Transverse colon (tissue), 4 donors: ENCODE results near the gene JOSD1. TPM values are rescaled to one million over a fixed set of nuclear protein-coding genes. Genes with fewer than 3 reads are reported as not detected.

Experiments used
- DNase-seq: peaks from one replicate; pipeline ENCODE4 v3.0.0-alpha.2; 2019
- H3K27ac ChIP-seq, 4 donors: fragments of 200-600 bp; sonication (generic); 2 replicates each; pipeline ENCODE4 v1.5.1; 2016 to 2018; ENCODE audit warnings: inconsistent platforms in 4 of 4
- H3K27me3 ChIP-seq: fragments of 200-600 bp; sonication (generic); 2 replicates; pipeline ENCODE4 v1.5.1; 2017; ENCODE audit warnings: inconsistent platforms
- H3K36me3 ChIP-seq, 4 donors: fragments of 200-600 bp; sonication (generic); 2 replicates each; pipeline ENCODE4 v1.5.1; 2017 to 2019; ENCODE audit warnings: inconsistent platforms in 4 of 4
- H3K4me1 ChIP-seq, 4 donors: fragments of 200-600 bp; sonication (generic); 2 replicates each; pipeline ENCODE4 v1.5.1; 2017 to 2020; ENCODE audit warnings: inconsistent platforms in 4 of 4
- H3K4me3 ChIP-seq, 4 donors: fragments of 200-600 bp; sonication (generic); 1 replicate in 1 of 4; 2 replicates in 3 of 4; pipeline versions ENCODE4 v1.5.1 to v1.6.1; 2017 to 2019; ENCODE audit warnings: inconsistent platforms in 4 of 4
- H3K9me3 ChIP-seq, 2 donors: fragments of 200-600 bp; sonication (generic); 2 replicates each; pipeline ENCODE4 v1.5.1; 2017 to 2019; ENCODE audit warnings: inconsistent platforms in 2 of 2
- CTCF ChIP-seq, 5 experiments: fragments of 200-600 bp in 3 of 5; fragments of 450-650 bp in 2 of 5; sonication (generic) in 3 of 5; IDR thresholded peaks; 1 replicate in 2 of 5; 2 replicates in 3 of 5; pipeline ENCODE4 v1.5.1; 2016 to 2017; ENCODE audit warnings: antibody characterized with exemption in 5 of 5, inconsistent platforms in 3 of 5, mild to moderate bottlenecking in 2 of 5, moderate library complexity in 1 of 5
- EP300 ChIP-seq: sonication (generic); formaldehyde crosslinking; IDR thresholded peaks from one replicate; pipeline ENCODE4 v1.6.1; 2017; ENCODE audit warnings: antibody characterized with exemption, low read depth
- POLR2A ChIP-seq: fragments of 450-650 bp; IDR thresholded peaks from one replicate; pipeline ENCODE4 v1.6.1; 2016; ENCODE audit warnings: antibody characterized with exemption, mild to moderate bottlenecking, moderate library complexity
- POLR2AphosphoS5 ChIP-seq, 3 donors: sonication (generic); formaldehyde crosslinking; IDR thresholded peaks; one replicate each; pipeline ENCODE4 v1.6.1; 2016; ENCODE audit warnings: antibody characterized with exemption in 3 of 3
- WGBS, 2 donors: methylation state at CpG; one replicate each; pipeline ENCODE4 v1.1.5; 2018; ENCODE audit warnings: low coverage in 1 of 2; 5-methylcytosine and 5-hydroxymethylcytosine counted together
- in situ Hi-C, 4 donors: fragments of 200-750 bp; cut with MboI; loops; one replicate each; pipeline versions ENCODE4 v1.15.0 to v1.15.1; 2017; ENCODE audit warnings: low sequenced_read_pairs in 3 of 4, low pct_ligation_motif_present in 1 of 4, low pct_unique_long_range_greater_than_20kb in 1 of 4
- intact Hi-C: fragments of 100-400 bp; cut with DNase I; formaldehyde crosslinking; loops from one replicate; pipeline ENCODE4 v1.15.1; 2023; ENCODE audit warnings: low total_unique reads
- total RNA-seq, 4 donors: library from RNA; depleted of rRNA; stranded (reverse); fragments of >200 nt; gene quantifications; one replicate each; pipeline ENCODE4 v1.1.0, GENCODE V29; 2016

The JOSD1 gene
- total RNA-seq, 4 donors from 2014 or later, result 34.6 to 189 (median 138) TPM

- peaks cover 0 to 74% (median 41%) of the 10 kb centered on the region in 4 donors for H3K36me3 ChIP-seq
- intact Hi-C loops, result no loop called here
- WGBS, 2 donors, result 95% methylated on average over 8 of the region's 18 CpGs; no CpG with 5 or more reads in 1 of the 2 donors
These were observed 37.8 kb upstream of the JOSD1 start for GRCh38 chr22:38738475-38739070.

GRCh38 chr22:38737302-38738060 lies 36.7 kb upstream of the JOSD1 start:
- H3K9me3 ChIP-seq, result no peaks in the 10 kb centered on the region
- H3K27me3 ChIP-seq, result no peaks in the 10 kb centered on the region
- TF ChIP-seq POLR2A, result no peak
- TF ChIP-seq EP300, result no peak
- TF ChIP-seq CTCF (IDR thresholded peaks at IDR 0.05), result no peak
- no peak for TF ChIP-seq POLR2AphosphoS5 (IDR thresholded peaks at IDR 0.05)
- no peak overlapping the region for H3K4me3 ChIP-seq
- H3K27ac ChIP-seq, result no peak overlapping the region
- H3K36me3 ChIP-seq, result peaks cover 0 to 64% (median 36%) of the 10 kb centered on the region in 4 donors
- peaks cover 16 to 21% (median 20%) of the 10 kb centered on the region in 4 donors for H3K4me1 ChIP-seq
- DNase-seq, result no peak
- 53 to 81% methylated on average over 5 to 21 of the region's 21 CpGs for WGBS, 2 donors
- intact Hi-C loops (no loop called here), in situ Hi-C loops (no loop called here)

More at GRCh38 chr22:38738475-38739070, 37.8 kb upstream of the JOSD1 start:
- in situ Hi-C loops, result no loop called here
- TF ChIP-seq EP300 (no peak), POLR2A (no peak), CTCF (IDR thresholded peaks at IDR 0.05) (no peak), POLR2AphosphoS5 (IDR thresholded peaks at IDR 0.05) (no peak)
- Histone ChIP-seq H3K27ac (no peak overlapping the region), H3K4me3 (no peak overlapping the region), H3K9me3 (no peaks in the 10 kb centered on the region), H3K4me1 (peaks cover 6 to 13% (median 11%) of the 10 kb centered on the region in 4 donors), H3K27me3 (no peaks in the 10 kb centered on the region)
- DNase-seq, result no peak

GRCh38 chr22:38736257-38736570 lies 35.5 kb upstream of the JOSD1 start:
- Histone ChIP-seq H3K36me3 (peaks cover 0 to 53% (median 30%) of the 10 kb centered on the region in 4 donors), H3K27me3 (no peaks in the 10 kb centered on the region), H3K4me3 (no peak overlapping the region), H3K9me3 (no peaks in the 10 kb centered on the region), H3K27ac (peak overlapping the region in 1 of 4 donors; percentile 80), H3K4me1 (peaks cover 16 to 21% (median 20%) of the 10 kb centered on the region in 4 donors)
- no peak for DNase-seq
- in situ Hi-C loops, result no loop called here
- WGBS, 2 donors, result 83 to 100% methylated on average over 2 to 7 of the region's 7 CpGs
- no peak for TF ChIP-seq EP300
- intact Hi-C loops, result no loop called here

GRCh38 chr22:38735465-38736256 lies 34.9 kb upstream of the JOSD1 start:
- intact Hi-C loops (no loop called here), in situ Hi-C loops (no loop called here)
- TF ChIP-seq CTCF (IDR thresholded peaks at IDR 0.05), result no peak
- TF ChIP-seq POLR2A, result no peak
- TF ChIP-seq EP300, result no peak
- no peak for TF ChIP-seq POLR2AphosphoS5 (IDR thresholded peaks at IDR 0.05)
- Histone ChIP-seq H3K9me3 (no peaks in the 10 kb centered on the region), H3K27me3 (no peaks in the 10 kb centered on the region), H3K4me3 (no peak overlapping the region), H3K4me1 (peaks cover 16 to 21% (median 20%) of the 10 kb centered on the region in 4 donors), H3K27ac (peak overlapping the region in 2 of 4 donors; percentile 64 to 80), H3K36me3 (peaks cover 0 to 50% (median 28%) of the 10 kb centered on the region in 4 donors)
- DNase-seq, result no peak
- WGBS, 2 donors, result 83 to 85% methylated on average over 7 to 15 of the region's 15 CpGs
